AG09309 (cell line): ENCODE data around the gene CHKA.
A peak's percentile ranks its signal among the peaks of the same experiment; 100 is the strongest.

ENCODE experiments used
- DNase-seq: peaks from one replicate; pipeline ENCODE4 v3.0.0-alpha.2; 2010; ENCODE audit warnings: low read depth
- H3K4me3 ChIP-seq: 2 replicates; pipeline ENCODE4 v1.5.1; 2011; ENCODE audit warnings: mild to moderate bottlenecking, low read depth, low read length, moderate library complexity; ENCODE audit not compliant: control insufficient read depth
- CTCF ChIP-seq: IDR thresholded peaks from 2 replicates; pipeline ENCODE4 v1.5.1; 2011; ENCODE audit warnings: mild to moderate bottlenecking, low read depth, low read length, inconsistent platforms; ENCODE audit not compliant: insufficient read depth, control insufficient read depth; ENCODE audit errors: missing control alignments

The CHKA gene

GRCh38 chr11:68032997-68033707 is 88.0 kb downstream of the CHKA start:
- no peak for DNase-seq
- no peak overlapping the region for H3K4me3 ChIP-seq
- no peak for TF ChIP-seq CTCF

GRCh38 chr11:68032003-68032402 is 89.2 kb downstream of the CHKA start:
- no peak overlapping the region for H3K4me3 ChIP-seq
- no peak for TF ChIP-seq CTCF

GRCh38 chr11:68031144-68031464 is 90.1 kb downstream of the CHKA start:
- no peak for TF ChIP-seq CTCF
- H3K4me3 ChIP-seq = peak overlapping the region; percentile 80
- DNase-seq = no peak

More at GRCh38 chr11:68032003-68032402, 89.2 kb downstream of the CHKA start:
- DNase-seq = no peak

GRCh38 chr11:68030318-68031143 is 90.7 kb downstream of the CHKA start, which contains the start of gene NDUFS8:
NDUFS8 (plus strand) TSS chr11:68030681; CDS start chr11:68032152, 1,471 bp downstream.
- no peak for TF ChIP-seq CTCF
- DNase-seq = peak; percentile 96
- H3K4me3 ChIP-seq = peak within 1 kb of the TSS; percentile 80

GRCh38 chr11:68028802-68029545 is 92.2 kb downstream of the CHKA start:
- no peak for DNase-seq
- no peak overlapping the region; the same call in 1 of the 2 replicates for H3K4me3 ChIP-seq
- TF ChIP-seq CTCF = no peak

- DNase-seq = no peak
- no peak for TF ChIP-seq CTCF
- H3K4me3 ChIP-seq = no peak overlapping the region
Observed at GRCh38 chr11:68027667-68028066, 93.5 kb downstream of the CHKA start.
